Endothelial cell of umbilical vein (primary cell): Measurements from ENCODE around the gene TGDS. TPM values are rescaled to one million over a fixed set of nuclear protein-coding genes. Genes with fewer than 3 reads are reported as not detected.

Source experiments
- BruUV-seq: library from RNA; stranded (reverse); fragments of 400-500 nt; replicated peaks from 2 replicates; lab custom pipeline; 2021; lab: Mats Ljungman, UMichigan
- CTCF ChIA-PET: fragments of 300-600, 350-600 bp; sonication (Branson Sonifier 250); formaldehyde crosslinking; loops from one replicate; lab custom pipeline; 2021; ENCODE audit warnings: antibody characterized with exemption, inconsistent platforms; lab: Charles Lee
- POLR2A ChIA-PET: fragments of 300-600, 350-600 bp; sonication (Branson Sonifier 250); formaldehyde crosslinking; loops from one replicate; lab custom pipeline; 2021; ENCODE audit warnings: antibody characterized with exemption, inconsistent platforms; lab: Charles Lee
- DNase-seq: peaks from one replicate; pipeline ENCODE4 v3.0.0-alpha.2; 2011; ENCODE audit warnings: low read depth, low spot score
- FAIRE-seq: peaks from 2 replicates; lab custom pipeline; 2011; peaks lifted over from hg19 to GRCh38; lab: Jason Lieb, UNC
- H2AFZ ChIP-seq: 2 replicates; pipeline ENCODE4 v1.6.0; 2012; ENCODE audit warnings: low read depth, low read length, control low read depth, inconsistent platforms
- H3K27ac ChIP-seq: 2 replicates; pipeline ENCODE4 v1.5.1; 2011; ENCODE audit warnings: low read depth, mild to moderate bottlenecking, control low read depth, low read length, moderate library complexity; ENCODE audit not compliant: insufficient read depth
- H3K27me3 ChIP-seq, 2 experiments: 2 replicates each; pipeline versions ENCODE4 v1.6.0 to v1.6.1; 2011; ENCODE audit warnings: low read length in 2 of 2, mixed read lengths in 1 of 2; ENCODE audit not compliant: control insufficient read depth in 2 of 2, insufficient read depth in 2 of 2
- H3K36me3 ChIP-seq, 2 experiments: 2 replicates in 1 of 2; 3 replicates in 1 of 2; pipeline ENCODE4 v1.5.1; 2011; ENCODE audit warnings: low read length in 2 of 2, mild to moderate bottlenecking in 1 of 2, moderate library complexity in 1 of 2; ENCODE audit not compliant: control insufficient read depth in 2 of 2, insufficient read depth in 2 of 2; ENCODE audit errors: extremely low read depth in 1 of 2
- H3K4me1 ChIP-seq: 3 replicates; pipeline ENCODE4 v1.5.1; 2011; ENCODE audit warnings: mild to moderate bottlenecking, low read length; ENCODE audit not compliant: control insufficient read depth, insufficient read depth; ENCODE audit errors: extremely low read depth
- H3K4me2 ChIP-seq: 2 replicates; pipeline ENCODE4 v1.6.1; 2011; ENCODE audit warnings: low read length, control low read depth, mixed read lengths; ENCODE audit not compliant: insufficient read depth
- H3K4me3 ChIP-seq, 3 experiments: fragments of 200-600 bp in 1 of 3; sonication (generic), shearing (Covaris generic) in 1 of 3; replicated peaks in 1 of 3; 2 replicates each; pipeline ENCODE4 v1.5.1; 2011 to 2016; ENCODE audit warnings: control low read depth in 3 of 3, low read length in 3 of 3, mild to moderate bottlenecking in 2 of 3, inconsistent platforms in 1 of 3, low read depth in 1 of 3, moderate library complexity in 1 of 3; ENCODE audit not compliant: insufficient read depth in 1 of 3
- H3K79me2 ChIP-seq: 2 replicates; pipeline ENCODE4 v1.6.0; 2012; ENCODE audit warnings: low read length, inconsistent platforms; ENCODE audit not compliant: control insufficient read depth, insufficient read depth
- H3K9ac ChIP-seq: replicated peaks from 2 replicates; pipeline ENCODE3; 2011; ENCODE audit warnings: low read length, control low read depth; ENCODE audit not compliant: insufficient read depth; ENCODE audit errors: extremely low read depth
- H3K9me1 ChIP-seq: replicated peaks from 3 replicates; pipeline ENCODE4 v1.6.0; 2011; ENCODE audit warnings: mild to moderate bottlenecking, low read length; ENCODE audit not compliant: control insufficient read depth, insufficient read depth; ENCODE audit errors: extremely low read depth
- H3K9me3 ChIP-seq: replicated peaks from 2 replicates; pipeline ENCODE4 v1.5.1; 2012; ENCODE audit warnings: low read length, inconsistent platforms; ENCODE audit not compliant: control insufficient read depth, insufficient read depth
- H4K20me1 ChIP-seq: replicated peaks from 2 replicates; pipeline ENCODE3; 2011; ENCODE audit warnings: mild to moderate bottlenecking, low read length; ENCODE audit not compliant: control insufficient read depth, insufficient read depth; ENCODE audit errors: extremely low read depth
- EZH2 ChIP-seq: IDR thresholded peaks from 2 replicates; pipeline ENCODE4 v1.6.1; 2012; ENCODE audit warnings: borderline replicate concordance, low read depth, mild to moderate bottlenecking, moderate library complexity, low read length, inconsistent platforms; ENCODE audit not compliant: severe bottlenecking
- FOS ChIP-seq: IDR thresholded peaks from 2 replicates; pipeline ENCODE4 v1.6.1; 2011; ENCODE audit warnings: mild to moderate bottlenecking, low read length, moderate library complexity, borderline replicate concordance; ENCODE audit not compliant: insufficient read depth
- MAX ChIP-seq: IDR thresholded peaks from 2 replicates; pipeline ENCODE4 v1.6.1; 2011; ENCODE audit not compliant: insufficient read depth, insufficient read length
- MYC ChIP-seq: IDR thresholded peaks from one replicate; pipeline ENCODE4 v1.6.1; 2011; ENCODE audit warnings: mild to moderate bottlenecking, low read depth, low read length
- dilution Hi-C: fragments of 300-500 bp; cut with MboI; formaldehyde crosslinking; loops from one replicate; pipeline ENCODE4 v1.15.0; 2019; ENCODE audit warnings: low sequenced_read_pairs; ENCODE audit not compliant: extremely low pct_ligation_motif_present
- intact Hi-C: fragments of 100-400 bp; cut with micrococcal nuclease; formaldehyde crosslinking; loops from one replicate; pipeline ENCODE4 v1.10.0; 2022
- polyA plus RNA-seq, 4 experiments: library from polyadenylated mRNA; depleted of rRNA in 3 of 4; stranded (reverse) in 3 of 4; unstranded in 1 of 4; fragments of >200 nt; gene quantifications; 2 replicates each; pipeline versions ENCODE4 v1.2.1 to v1.2.3, GENCODE V29; 2011 to 2012; ENCODE audit warnings: missing spikeins in 1 of 4
- total RNA-seq: library from RNA; stranded (reverse); gene quantifications from 2 replicates; pipeline ENCODE4 v1.2.3, GENCODE V29; 2021
- TF ChIP-seq, protein P1 (sequence below), 2 donors: IDR thresholded peaks; 1 replicate in 1 of 2; 2 replicates in 1 of 2; pipeline ENCODE4 v1.5.1; 2011; ENCODE audit warnings: low read length in 2 of 2, mild to moderate bottlenecking in 2 of 2, moderate library complexity in 2 of 2, control low read depth in 1 of 2, inconsistent platforms in 1 of 2, low read depth in 1 of 2; ENCODE audit not compliant: insufficient read depth in 1 of 2; ENCODE audit errors: extremely low read depth in 1 of 2

Gene TGDS
- total and polyA plus RNA-seq, 2 donors (not counting 3 experiments of a cell fraction or from before 2014, with no cell fraction given): 7.3 to 9.3 TPM

DNA sequence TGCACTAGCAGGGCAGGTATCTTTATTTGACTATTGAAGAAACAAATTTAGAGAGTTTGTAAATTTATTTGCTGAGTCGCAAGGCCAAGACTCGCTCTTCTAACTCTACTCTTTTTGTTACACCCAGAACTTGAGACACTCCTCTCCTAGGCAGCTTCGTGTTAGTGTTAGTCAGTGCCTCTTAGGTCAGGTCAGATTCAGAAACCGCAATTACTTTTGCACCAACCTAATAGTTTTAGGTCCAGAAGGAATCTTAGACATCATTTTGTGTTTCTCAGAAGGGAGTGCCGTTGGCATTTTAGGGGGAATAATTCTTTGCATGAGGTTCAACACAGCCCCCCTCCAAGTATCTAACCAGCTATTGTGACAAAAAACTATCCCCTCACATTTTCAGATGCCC lies 14.5 kb upstream of the TGDS start:
- no peak for FAIRE-seq

GRCh38 chr13:94609196-94609595 lies 13.2 kb upstream of the TGDS start:
- TF ChIP-seq MYC: no peak
- TF ChIP-seq, protein P1, sequence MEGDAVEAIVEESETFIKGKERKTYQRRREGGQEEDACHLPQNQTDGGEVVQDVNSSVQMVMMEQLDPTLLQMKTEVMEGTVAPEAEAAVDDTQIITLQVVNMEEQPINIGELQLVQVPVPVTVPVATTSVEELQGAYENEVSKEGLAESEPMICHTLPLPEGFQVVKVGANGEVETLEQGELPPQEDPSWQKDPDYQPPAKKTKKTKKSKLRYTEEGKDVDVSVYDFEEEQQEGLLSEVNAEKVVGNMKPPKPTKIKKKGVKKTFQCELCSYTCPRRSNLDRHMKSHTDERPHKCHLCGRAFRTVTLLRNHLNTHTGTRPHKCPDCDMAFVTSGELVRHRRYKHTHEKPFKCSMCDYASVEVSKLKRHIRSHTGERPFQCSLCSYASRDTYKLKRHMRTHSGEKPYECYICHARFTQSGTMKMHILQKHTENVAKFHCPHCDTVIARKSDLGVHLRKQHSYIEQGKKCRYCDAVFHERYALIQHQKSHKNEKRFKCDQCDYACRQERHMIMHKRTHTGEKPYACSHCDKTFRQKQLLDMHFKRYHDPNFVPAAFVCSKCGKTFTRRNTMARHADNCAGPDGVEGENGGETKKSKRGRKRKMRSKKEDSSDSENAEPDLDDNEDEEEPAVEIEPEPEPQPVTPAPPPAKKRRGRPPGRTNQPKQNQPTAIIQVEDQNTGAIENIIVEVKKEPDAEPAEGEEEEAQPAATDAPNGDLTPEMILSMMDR (IDR thresholded peaks at IDR 0.05; ENCODE audit: extremely low read depth in 1 of 2, insufficient read depth in 1 of 2, low read depth in 1 of 2, low read length in 2 of 2): no peak
- CTCF ChIA-PET: interaction anchor here (1.1 to 1.8 kb wide), 3 partner anchors 8 to 173 kb away, joined by 3 to 8 read pairs (median 5); partner anchors contain the start of gene TGDS
- H2AFZ ChIP-seq: no peak overlapping the region
- dilution Hi-C loops (no loop called here), intact Hi-C loops (no loop called here)
- H3K9ac ChIP-seq: no peak overlapping the region
- peaks cover 11% of the 10 kb centered on the region for H3K79me2 ChIP-seq
- peaks cover 2% of the 10 kb centered on the region for H4K20me1 ChIP-seq
- H3K36me3 ChIP-seq: peaks cover 6 to 13% of the 10 kb centered on the region in 2 experiments
- FAIRE-seq (no peak), DNase-seq (no peak)
- H3K4me2 ChIP-seq: no peak overlapping the region
- no peak overlapping the region for H3K4me3 ChIP-seq
- no peaks in the 10 kb centered on the region for H3K4me1 ChIP-seq
- H3K27me3 ChIP-seq: no peaks in the 10 kb centered on the region
- H3K27ac ChIP-seq: no peak overlapping the region
- H3K9me3 ChIP-seq: no peaks in the 10 kb centered on the region
- no peaks in the 10 kb centered on the region for H3K9me1 ChIP-seq
- BruUV-seq: no TSS peak
- POLR2A ChIA-PET: no interaction called here

More for the DNA sequence above, 14.5 kb upstream of the TGDS start:
- TF ChIP-seq MAX (no peak), FOS (no peak), EZH2 (no peak)
- H3K27ac ChIP-seq: no peak overlapping the region
- H3K4me2 ChIP-seq: no peak overlapping the region
- no peak overlapping the region for H3K9ac ChIP-seq
- dilution Hi-C loops (no loop called here), intact Hi-C loops (no loop called here)
- POLR2A ChIA-PET: no interaction called here
- no peaks in the 10 kb centered on the region for H3K4me1 ChIP-seq
- H2AFZ ChIP-seq: no peak overlapping the region
- H3K79me2 ChIP-seq: peaks cover 5% of the 10 kb centered on the region
- H4K20me1 ChIP-seq: no peaks in the 10 kb centered on the region
- CTCF ChIA-PET: no interaction called here
- no peaks in the 10 kb centered on the region for H3K9me3 ChIP-seq
- H3K4me3 ChIP-seq: no peak overlapping the region
- no peaks in the 10 kb centered on the region for H3K9me1 ChIP-seq
- no peak for DNase-seq
- H3K36me3 ChIP-seq: peaks cover 6 to 13% of the 10 kb centered on the region in 2 experiments
- no peaks in the 10 kb centered on the region for H3K27me3 ChIP-seq
- BruUV-seq: no TSS peak
